RWPE1 (cell line): ENCODE measurements around the gene CECR2.

ENCODE experiments used
- CTCF ChIA-PET: fragments of 350-600 bp; sonication (Branson Sonifier 250); formaldehyde crosslinking; extraction: SDS; loops from one replicate; lab custom pipeline; 2021; lab: Yijun Ruan, JAX
- POLR2A ChIA-PET: fragments of 400-600 bp; formaldehyde crosslinking; extraction: SDS; loops from one replicate; lab custom pipeline; 2020; ENCODE audit warnings: antibody characterized with exemption; ENCODE audit not compliant: low non-redundant PET; lab: Yijun Ruan, JAX
- DNase-seq: peaks from one replicate; pipeline ENCODE4 v3.0.0; 2012; ENCODE audit warnings: low spot score
- H3K27ac ChIP-seq: fragments of 450-650 bp; 2 replicates; pipeline ENCODE4 v1.5.1; 2017
- TF ChIP-seq, protein P1 (sequence below): fragments of 450-650 bp; conservative IDR thresholded peaks from 2 replicates; pipeline ENCODE4 v1.5.1; 2017; ENCODE audit warnings: low read depth, mild to moderate bottlenecking

Gene CECR2

GRCh38 chr22:17380359-17381087 is 11.3 kb downstream of the CECR2 start:
- DNase-seq: no peak
- CTCF ChIA-PET: no interaction called here
- POLR2A ChIA-PET: no interaction called here
- TF ChIP-seq, protein P1, sequence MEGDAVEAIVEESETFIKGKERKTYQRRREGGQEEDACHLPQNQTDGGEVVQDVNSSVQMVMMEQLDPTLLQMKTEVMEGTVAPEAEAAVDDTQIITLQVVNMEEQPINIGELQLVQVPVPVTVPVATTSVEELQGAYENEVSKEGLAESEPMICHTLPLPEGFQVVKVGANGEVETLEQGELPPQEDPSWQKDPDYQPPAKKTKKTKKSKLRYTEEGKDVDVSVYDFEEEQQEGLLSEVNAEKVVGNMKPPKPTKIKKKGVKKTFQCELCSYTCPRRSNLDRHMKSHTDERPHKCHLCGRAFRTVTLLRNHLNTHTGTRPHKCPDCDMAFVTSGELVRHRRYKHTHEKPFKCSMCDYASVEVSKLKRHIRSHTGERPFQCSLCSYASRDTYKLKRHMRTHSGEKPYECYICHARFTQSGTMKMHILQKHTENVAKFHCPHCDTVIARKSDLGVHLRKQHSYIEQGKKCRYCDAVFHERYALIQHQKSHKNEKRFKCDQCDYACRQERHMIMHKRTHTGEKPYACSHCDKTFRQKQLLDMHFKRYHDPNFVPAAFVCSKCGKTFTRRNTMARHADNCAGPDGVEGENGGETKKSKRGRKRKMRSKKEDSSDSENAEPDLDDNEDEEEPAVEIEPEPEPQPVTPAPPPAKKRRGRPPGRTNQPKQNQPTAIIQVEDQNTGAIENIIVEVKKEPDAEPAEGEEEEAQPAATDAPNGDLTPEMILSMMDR: no peak
- no peak overlapping the region for H3K27ac ChIP-seq

- CTCF ChIA-PET: no interaction called here
- TF ChIP-seq, protein P1: no peak
- POLR2A ChIA-PET: no interaction called here
- DNase-seq: no peak
- no peak overlapping the region for H3K27ac ChIP-seq
Measured at GRCh38 chr22:17381192-17381913, 12.1 kb downstream of the CECR2 start.

- no peak for DNase-seq
- ChIA-PET CTCF (interaction anchor here (0.7 kb wide), 1 partner anchor 214 kb away, joined by 4 read pairs; no protein-coding TSS in a partner anchor), POLR2A (interaction anchor here (0.5 kb wide), 1 partner anchor 194 kb away, joined by 5 read pairs; no protein-coding TSS in a partner anchor)
- no peak overlapping the region for H3K27ac ChIP-seq
- TF ChIP-seq, protein P1: no peak
Measured at GRCh38 chr22:17384612-17385330, 15.5 kb downstream of the CECR2 start.

GRCh38 chr22:17387356-17387755 is 18.1 kb downstream of the CECR2 start:
- POLR2A ChIA-PET: no interaction called here
- no peak for DNase-seq
- no peak overlapping the region for H3K27ac ChIP-seq
- CTCF ChIA-PET: no interaction called here
- TF ChIP-seq, protein P1: no peak

DNA sequence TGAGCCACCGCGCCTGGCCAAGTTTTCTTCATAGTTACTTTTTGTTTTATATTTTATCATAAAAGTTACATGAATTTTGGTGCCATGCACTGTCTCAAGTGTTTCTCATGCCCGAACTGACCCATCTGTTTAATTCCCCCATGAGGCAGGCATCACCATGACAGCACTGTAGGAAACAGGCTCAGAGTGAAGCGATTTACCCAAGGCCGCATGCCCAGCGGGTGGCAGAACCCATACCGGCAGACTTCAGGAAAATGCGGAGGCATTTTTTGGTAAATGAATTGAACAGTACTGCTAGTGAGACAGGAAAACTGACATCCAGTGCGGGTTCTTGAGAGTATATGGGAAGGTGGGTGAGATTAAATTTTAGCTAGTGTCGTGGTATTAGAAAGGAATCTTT is 19.0 kb downstream of the CECR2 start:
- ChIA-PET POLR2A (no interaction called here), CTCF (interaction anchor here (0.6 kb wide), 1 partner anchor 166 kb away, joined by 5 read pairs; no protein-coding TSS in a partner anchor)
- DNase-seq: no peak
- no peak overlapping the region for H3K27ac ChIP-seq
- TF ChIP-seq, protein P1: no peak

GRCh38 chr22:17390087-17390486 is 20.8 kb downstream of the CECR2 start:
- TF ChIP-seq, protein P1: no peak
- ChIA-PET POLR2A (no interaction called here), CTCF (no interaction called here)
- H3K27ac ChIP-seq: no peak overlapping the region
- DNase-seq: no peak
